Activated B cell treated with CpG ODN at 0.5 μM for 24 hours (primary cell): ENCODE data around the gene VSTM4. TPM values are rescaled to one million over a fixed set of nuclear protein-coding genes. Genes with fewer than 3 reads are reported as not detected.

ENCODE experiments used
- ATAC-seq: fragments of 200-7000 bp; cut with Tn5 transposase; one replicate; pipeline ENCODE4 v1.10.0; 2021; ENCODE audit warnings: low read depth, mild to moderate bottlenecking, moderate library complexity
- CTCF ChIA-PET: fragments of 350-600 bp; sonication (Branson Sonifier 250); formaldehyde crosslinking; loops from one replicate; lab custom pipeline; 2021; ENCODE audit warnings: antibody characterized with exemption; lab: Charles Lee
- POLR2A ChIA-PET: fragments of 350-600 bp; sonication (Branson Sonifier 250); formaldehyde crosslinking; loops from one replicate; lab custom pipeline; 2021; ENCODE audit warnings: antibody characterized with exemption; lab: Charles Lee
- DNase-seq: peaks from one replicate; pipeline ENCODE4 v3.0.0; 2022
- H3K27ac Mint-ChIP-seq: one replicate; pipeline ENCODE4 v1.8.0; 2020; ENCODE audit warnings: mixed read lengths
- H3K27me3 Mint-ChIP-seq: one replicate; pipeline ENCODE4 v1.8.0; 2021; ENCODE audit warnings: mixed read lengths
- H3K36me3 Mint-ChIP-seq: one replicate; pipeline ENCODE4 v1.8.0; 2021; ENCODE audit warnings: low read depth, mixed read lengths
- H3K4me1 Mint-ChIP-seq: one replicate; pipeline ENCODE4 v1.8.0; 2021; ENCODE audit warnings: mixed read lengths
- H3K4me3 Mint-ChIP-seq: one replicate; pipeline ENCODE4 v1.8.0; 2020; ENCODE audit warnings: mild to moderate bottlenecking, mixed read lengths
- H3K9me3 Mint-ChIP-seq: one replicate; pipeline ENCODE4 v1.8.0; 2020; ENCODE audit warnings: mixed read lengths
- intact Hi-C: fragments of 100-400 bp; cut with micrococcal nuclease; formaldehyde crosslinking; loops from one replicate; pipeline ENCODE4 v1.15.1; 2024
- total RNA-seq: library from RNA; stranded (reverse); gene quantifications from 2 replicates; pipeline ENCODE4 v1.2.3, GENCODE V29; 2022
- TF ChIP-seq, protein P1 (sequence below): fragments of 200-600 bp; IDR thresholded peaks from one replicate; pipeline ENCODE4 v1.8.0; 2022; ENCODE audit warnings: antibody characterized with exemption, mild to moderate bottlenecking

Gene VSTM4
- total RNA-seq, 1 donor from 2014 or later, result not detected

GRCh38 chr10:49140304-49141177 lies 25.2 kb upstream of the VSTM4 start:
- TF ChIP-seq, protein P1, sequence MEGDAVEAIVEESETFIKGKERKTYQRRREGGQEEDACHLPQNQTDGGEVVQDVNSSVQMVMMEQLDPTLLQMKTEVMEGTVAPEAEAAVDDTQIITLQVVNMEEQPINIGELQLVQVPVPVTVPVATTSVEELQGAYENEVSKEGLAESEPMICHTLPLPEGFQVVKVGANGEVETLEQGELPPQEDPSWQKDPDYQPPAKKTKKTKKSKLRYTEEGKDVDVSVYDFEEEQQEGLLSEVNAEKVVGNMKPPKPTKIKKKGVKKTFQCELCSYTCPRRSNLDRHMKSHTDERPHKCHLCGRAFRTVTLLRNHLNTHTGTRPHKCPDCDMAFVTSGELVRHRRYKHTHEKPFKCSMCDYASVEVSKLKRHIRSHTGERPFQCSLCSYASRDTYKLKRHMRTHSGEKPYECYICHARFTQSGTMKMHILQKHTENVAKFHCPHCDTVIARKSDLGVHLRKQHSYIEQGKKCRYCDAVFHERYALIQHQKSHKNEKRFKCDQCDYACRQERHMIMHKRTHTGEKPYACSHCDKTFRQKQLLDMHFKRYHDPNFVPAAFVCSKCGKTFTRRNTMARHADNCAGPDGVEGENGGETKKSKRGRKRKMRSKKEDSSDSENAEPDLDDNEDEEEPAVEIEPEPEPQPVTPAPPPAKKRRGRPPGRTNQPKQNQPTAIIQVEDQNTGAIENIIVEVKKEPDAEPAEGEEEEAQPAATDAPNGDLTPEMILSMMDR, result no peak
- ATAC-seq (no peak), DNase-seq (no peak)
- intact Hi-C loops, result no loop called here
- Mint-ChIP-seq H3K9me3 (peaks cover 2% of the 10 kb centered on the region), H3K27me3 (peaks cover 1% of the 10 kb centered on the region), H3K4me1 (peaks cover 6% of the 10 kb centered on the region), H3K4me3 (no peak overlapping the region), H3K27ac (no peak overlapping the region), H3K36me3 (no peaks in the 10 kb centered on the region)
- POLR2A ChIA-PET, result no interaction called here
- CTCF ChIA-PET, result no interaction called here

DNA sequence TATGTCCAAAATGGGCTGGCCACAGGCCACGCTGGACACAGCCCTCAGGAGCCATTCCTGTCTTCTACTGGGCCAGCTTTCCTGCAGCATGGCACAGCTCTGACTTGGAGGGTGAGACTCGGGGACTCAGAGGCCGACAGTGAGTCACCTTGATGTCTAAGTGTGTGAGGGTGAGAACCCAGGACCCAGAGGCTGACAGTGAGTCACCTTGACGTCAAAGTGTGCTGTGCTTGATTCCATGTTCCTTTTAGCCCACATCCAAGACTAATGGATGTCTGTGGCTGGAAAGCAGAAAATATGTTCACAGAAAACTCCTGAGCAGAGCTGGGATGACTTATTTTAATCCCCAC lies 24.5 kb upstream of the VSTM4 start:
- Mint-ChIP-seq H3K27ac (no peak overlapping the region), H3K27me3 (peaks cover 1% of the 10 kb centered on the region), H3K4me3 (no peak overlapping the region), H3K4me1 (peaks cover 13% of the 10 kb centered on the region), H3K9me3 (peaks cover 2% of the 10 kb centered on the region), H3K36me3 (no peaks in the 10 kb centered on the region)
- ATAC-seq (no peak), DNase-seq (no peak)
- POLR2A ChIA-PET, result no interaction called here
- CTCF ChIA-PET, result no interaction called here
- intact Hi-C loops, result no loop called here
- TF ChIP-seq, protein P1, result no peak

- ATAC-seq (no peak), DNase-seq (no peak)
- Mint-ChIP-seq H3K27ac (no peak overlapping the region), H3K4me1 (peaks cover 19% of the 10 kb centered on the region), H3K4me3 (no peak overlapping the region), H3K9me3 (peaks cover 2% of the 10 kb centered on the region), H3K36me3 (no peaks in the 10 kb centered on the region), H3K27me3 (peaks cover 1% of the 10 kb centered on the region)
- ChIA-PET POLR2A (no interaction called here), CTCF (no interaction called here)
- intact Hi-C loops, result no loop called here
- TF ChIP-seq, protein P1, result no peak
Observed at GRCh38 chr10:49139028-49139845, 23.9 kb upstream of the VSTM4 start.

GRCh38 chr10:49138361-49138891 lies 23.1 kb upstream of the VSTM4 start:
- no peak for ATAC-seq
- no peak overlapping the region for H3K27ac Mint-ChIP-seq
- no peak overlapping the region for H3K4me3 Mint-ChIP-seq
- no peaks in the 10 kb centered on the region for H3K36me3 Mint-ChIP-seq
- TF ChIP-seq, protein P1, result no peak
- peaks cover 1% of the 10 kb centered on the region for H3K27me3 Mint-ChIP-seq
- peaks cover 24% of the 10 kb centered on the region for H3K4me1 Mint-ChIP-seq
- CTCF ChIA-PET, result no interaction called here
- no peak for DNase-seq
- intact Hi-C loops, result no loop called here
- POLR2A ChIA-PET, result no interaction called here
- peaks cover 2% of the 10 kb centered on the region for H3K9me3 Mint-ChIP-seq

DNA sequence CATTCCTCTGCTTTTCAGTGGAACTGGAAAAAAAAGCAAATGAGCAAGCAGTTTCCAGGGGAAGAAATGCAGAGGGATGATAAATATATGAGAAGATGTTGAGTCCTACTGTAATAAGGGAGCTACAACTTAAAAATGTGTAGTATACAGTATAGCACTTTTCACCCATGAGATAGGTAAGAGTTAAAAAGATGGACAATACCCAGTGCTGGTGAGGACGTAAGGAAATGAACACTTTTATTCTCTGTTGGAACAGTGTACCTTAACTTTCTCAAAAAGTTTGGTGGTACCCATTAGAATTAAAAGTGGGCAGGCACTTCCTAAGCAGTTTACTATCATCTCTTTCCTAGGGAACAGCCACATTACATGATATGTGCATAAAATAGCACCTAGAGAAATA lies 21.2 kb upstream of the VSTM4 start:
- ATAC-seq (no peak), DNase-seq (no peak)
- Mint-ChIP-seq H3K4me1 (peaks cover 24% of the 10 kb centered on the region), H3K27ac (no peak overlapping the region), H3K36me3 (no peaks in the 10 kb centered on the region), H3K27me3 (no peaks in the 10 kb centered on the region), H3K4me3 (no peak overlapping the region), H3K9me3 (peaks cover 2% of the 10 kb centered on the region)
- ChIA-PET POLR2A (no interaction called here), CTCF (no interaction called here)
- intact Hi-C loops, result no loop called here
- TF ChIP-seq, protein P1, result no peak
